Thyroid gland (tissue), 4 donors: ENCODE results near the gene CDC42EP2. TPM values are rescaled to one million over a fixed set of nuclear protein-coding genes. Genes with fewer than 3 reads are reported as not detected.

Experiments used
- DNase-seq, 2 donors: peaks; one replicate each; pipeline ENCODE4 v3.0.0-alpha.2; 2019
- H3K27ac ChIP-seq, 3 donors: fragments of 200-600 bp; sonication (generic); 1 replicate in 2 of 3; 2 replicates in 1 of 3; pipeline ENCODE4 v1.5.1; 2016 to 2019; ENCODE audit warnings: mild to moderate bottlenecking in 1 of 3, moderate library complexity in 1 of 3
- H3K27me3 ChIP-seq: fragments of 200-600 bp; sonication (generic); one replicate; pipeline ENCODE4 v1.5.1; 2019
- H3K36me3 ChIP-seq, 2 donors: fragments of 200-600 bp; sonication (generic); one replicate each; pipeline ENCODE4 v1.5.1; 2016 to 2019
- H3K4me1 ChIP-seq, 2 donors: fragments of 200-600 bp; sonication (generic); one replicate each; pipeline ENCODE4 v1.5.1; 2017 to 2019
- H3K4me3 ChIP-seq, 3 donors: fragments of 200-600 bp; sonication (generic); replicated peaks in 1 of 3; 1 replicate in 2 of 3; 2 replicates in 1 of 3; pipeline ENCODE4 v1.5.1; 2016; ENCODE audit warnings: mild to moderate bottlenecking in 1 of 3
- H3K9me3 ChIP-seq: fragments of 200-600 bp; sonication (generic); one replicate; pipeline ENCODE4 v1.5.1; 2017
- CTCF ChIP-seq, 6 experiments: fragments of 200-600 bp in 3 of 6; fragments of 450-650 bp in 3 of 6; sonication (generic) in 3 of 6; IDR thresholded peaks; one replicate each; pipeline ENCODE4 v1.5.1; 2016 to 2019; ENCODE audit warnings: antibody characterized with exemption in 6 of 6, mild to moderate bottlenecking in 2 of 6, inconsistent platforms in 1 of 6, moderate library complexity in 1 of 6
- POLR2A ChIP-seq, 2 donors: fragments of 450-650 bp; IDR thresholded peaks; one replicate each; pipeline ENCODE4 v1.6.1; 2017; ENCODE audit warnings: antibody characterized with exemption in 2 of 2, mild to moderate bottlenecking in 2 of 2, moderate library complexity in 1 of 2
- WGBS, 2 donors: methylation state at CpG; one replicate each; pipeline ENCODE4 v1.1.5; 2017; 5-methylcytosine and 5-hydroxymethylcytosine counted together
- intact Hi-C: fragments of 100-400 bp; cut with DNase I; formaldehyde crosslinking; loops from one replicate; pipeline ENCODE4 v1.15.1; 2023
- total RNA-seq, 4 donors: library from RNA; depleted of rRNA; stranded (reverse); fragments of >200 nt; gene quantifications; one replicate each; pipeline ENCODE4 v1.2.3, GENCODE V29; 2016

CDC42EP2 gene
- total RNA-seq = 10 to 100 TPM; 20.6 to 35.7 (median 25.2) TPM

- peak; percentile 92 to 93 for DNase-seq
- 0 to 1% methylated on average over 25 to 32 of the region's 74 CpGs for WGBS, 2 donors
- Histone ChIP-seq H3K4me1 (peaks cover 45 to 73% of the 10 kb centered on the region in 2 donors), H3K36me3 (no peaks in the 10 kb centered on the region), H3K27me3 (no peaks in the 10 kb centered on the region), H3K4me3 (peak within 1 kb of the TSS; percentile 67 to 89 (median 88)), H3K9me3 (no peaks in the 10 kb centered on the region), H3K27ac (peak within 1 kb of the TSS; percentile 79 to 91 (median 82))
- TF ChIP-seq POLR2A (IDR thresholded peaks at IDR 0.05) (peak; percentile 87 to 96), CTCF (IDR thresholded peaks at IDR 0.05) (no peak)
- intact Hi-C loops = no loop called here
Measured at GRCh38 chr11:65314501-65315203, at the start of gene CDC42EP2. CDC42EP2 (plus strand) TSS chr11:65314866; CDS start chr11:65320899, 6,033 bp downstream.

GRCh38 chr11:65266210-65266609 lies 48.5 kb upstream of the CDC42EP2 start:
- DNase-seq = no peak
- peaks cover 0 to 3% of the 10 kb centered on the region in 2 donors for H3K36me3 ChIP-seq
- no peak for TF ChIP-seq POLR2A (IDR thresholded peaks at IDR 0.05)
- peak in 1 of 6 experiments; percentile 18 for TF ChIP-seq CTCF (IDR thresholded peaks at IDR 0.05)
- H3K27me3 ChIP-seq = no peaks in the 10 kb centered on the region
- WGBS, 2 donors = 90 to 95% methylated on average over 2 of the region's 2 CpGs
- H3K9me3 ChIP-seq = no peaks in the 10 kb centered on the region
- no peak overlapping the region for H3K4me3 ChIP-seq
- H3K27ac ChIP-seq = no peak overlapping the region
- peaks cover 18 to 21% of the 10 kb centered on the region in 2 donors for H3K4me1 ChIP-seq
- intact Hi-C loops = no loop called here

- Histone ChIP-seq H3K9me3 (no peaks in the 10 kb centered on the region), H3K36me3 (peaks cover 0 to 3% of the 10 kb centered on the region in 2 donors), H3K4me3 (no peak overlapping the region), H3K4me1 (peaks cover 4 to 10% of the 10 kb centered on the region in 2 donors), H3K27me3 (no peaks in the 10 kb centered on the region), H3K27ac (peak overlapping the region in 1 of 3 donors; percentile 2)
- intact Hi-C loops = loop anchor here (2.0 kb wide), 1 partner anchor 42 kb away; no protein-coding TSS in a partner anchor
- 51 to 55% methylated on average over 6 of the region's 6 CpGs for WGBS, 2 donors
- peak; percentile 83 for DNase-seq
- TF ChIP-seq POLR2A (IDR thresholded peaks at IDR 0.05) (no peak), CTCF (IDR thresholded peaks at IDR 0.05) (peak in 5 of 6 experiments; percentile 36 to 98 (median 96))
Measured at GRCh38 chr11:65274735-65275682, 39.7 kb upstream of the CDC42EP2 start.

- H3K4me1 ChIP-seq = peaks cover 4 to 12% of the 10 kb centered on the region in 2 donors
- 86 to 89% methylated on average over 4 of the region's 4 CpGs for WGBS, 2 donors
- peaks cover 0 to under 1% of the 10 kb centered on the region in 2 donors for H3K36me3 ChIP-seq
- no peak for DNase-seq
- no peak overlapping the region for H3K4me3 ChIP-seq
- no peak overlapping the region for H3K27ac ChIP-seq
- intact Hi-C loops = loop anchor here (2.0 kb wide), 1 partner anchor 41 kb away; no protein-coding TSS in a partner anchor
- H3K9me3 ChIP-seq = no peaks in the 10 kb centered on the region
- H3K27me3 ChIP-seq = no peaks in the 10 kb centered on the region
- TF ChIP-seq POLR2A (IDR thresholded peaks at IDR 0.05) (no peak), CTCF (IDR thresholded peaks at IDR 0.05) (no peak)
Measured at GRCh38 chr11:65275906-65276305, 38.8 kb upstream of the CDC42EP2 start.
